ENCODE results near the gene TERB2. TPM values are rescaled to one million over a fixed set of nuclear protein-coding genes. Genes with fewer than 3 reads are reported as not detected.
"Not testable (repeated sequence)": the region's sequence is repeated elsewhere in the genome, so short reads cannot be mapped to it uniquely, and the experiment has no call there.

Gene TERB2
- total RNA-seq, 2 experiments from 2014 or later, result not detected

DNA sequence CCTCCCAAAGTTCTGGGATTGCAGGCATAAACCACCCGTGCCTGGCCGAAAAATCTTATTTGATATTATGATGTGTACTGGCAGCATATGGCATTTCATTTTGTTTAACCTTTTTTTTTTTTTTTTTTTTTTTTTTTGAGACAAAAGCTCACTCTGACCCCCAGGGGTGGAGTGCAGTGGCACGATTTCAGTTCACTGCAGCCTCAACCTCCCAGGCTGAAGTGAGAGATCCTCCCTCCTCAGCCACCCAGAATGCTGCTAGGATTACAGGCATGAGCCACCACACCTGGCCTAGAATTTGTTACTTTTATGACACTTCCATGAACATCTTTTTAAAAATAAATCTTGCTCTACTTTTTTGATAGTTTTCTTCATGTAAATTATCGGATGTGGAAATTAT, 12.0 kb downstream of the TERB2 start:
- Histone ChIP-seq H3K4me3 (ENCODE audit: low read length) (no peak overlapping the region), H3K27me3 (ENCODE audit: control insufficient read depth in 1 of 2, insufficient read depth in 2 of 2, low read length in 2 of 2) (no peaks in the 10 kb centered on the region), H3K9me3 (ENCODE audit: control insufficient read depth in 1 of 2, insufficient read depth in 1 of 2, low read length in 2 of 2) (no peaks in the 10 kb centered on the region), H3K36me3 (ENCODE audit: insufficient read depth, low read length) (no peaks in the 10 kb centered on the region), H3K4me1 (ENCODE audit: insufficient read depth, low read length) (no peaks in the 10 kb centered on the region), H3K27ac (ENCODE audit: low read depth in 1 of 2, low read length in 2 of 2) (no peak overlapping the region)
- H3K36me3 Mint-ChIP-seq (ENCODE audit: low read depth), result no peaks in the 10 kb centered on the region
- H3K27ac Mint-ChIP-seq, result no peak overlapping the region
- no peaks in the 10 kb centered on the region for H3K4me1 Mint-ChIP-seq (ENCODE audit: low read depth)
- ATAC-seq (ENCODE audit: poor library complexity) (no peak), DNase-seq (no peak)
- no peak overlapping the region for H3K4me3 Mint-ChIP-seq
- H3K9me3 Mint-ChIP-seq, result no peaks in the 10 kb centered on the region
- peaks cover 7% of the 10 kb centered on the region for H3K27me3 Mint-ChIP-seq
- TF ChIP-seq, protein P1, sequence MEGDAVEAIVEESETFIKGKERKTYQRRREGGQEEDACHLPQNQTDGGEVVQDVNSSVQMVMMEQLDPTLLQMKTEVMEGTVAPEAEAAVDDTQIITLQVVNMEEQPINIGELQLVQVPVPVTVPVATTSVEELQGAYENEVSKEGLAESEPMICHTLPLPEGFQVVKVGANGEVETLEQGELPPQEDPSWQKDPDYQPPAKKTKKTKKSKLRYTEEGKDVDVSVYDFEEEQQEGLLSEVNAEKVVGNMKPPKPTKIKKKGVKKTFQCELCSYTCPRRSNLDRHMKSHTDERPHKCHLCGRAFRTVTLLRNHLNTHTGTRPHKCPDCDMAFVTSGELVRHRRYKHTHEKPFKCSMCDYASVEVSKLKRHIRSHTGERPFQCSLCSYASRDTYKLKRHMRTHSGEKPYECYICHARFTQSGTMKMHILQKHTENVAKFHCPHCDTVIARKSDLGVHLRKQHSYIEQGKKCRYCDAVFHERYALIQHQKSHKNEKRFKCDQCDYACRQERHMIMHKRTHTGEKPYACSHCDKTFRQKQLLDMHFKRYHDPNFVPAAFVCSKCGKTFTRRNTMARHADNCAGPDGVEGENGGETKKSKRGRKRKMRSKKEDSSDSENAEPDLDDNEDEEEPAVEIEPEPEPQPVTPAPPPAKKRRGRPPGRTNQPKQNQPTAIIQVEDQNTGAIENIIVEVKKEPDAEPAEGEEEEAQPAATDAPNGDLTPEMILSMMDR (IDR thresholded peaks at IDR 0.05), result no peak
- ChIA-PET POLR2A (interaction anchor here (0.6 kb wide), 1 partner anchor 194 kb away, joined by 3 read pairs; no protein-coding TSS in a partner anchor), CTCF (interaction anchor here (0.7 kb wide), 1 partner anchor 775 kb away, joined by 3 read pairs; no protein-coding TSS in a partner anchor)
- intact Hi-C loops (cut with DNase I, micrococcal nuclease), result loop anchor here in 1 of 2 experiments (1.0 kb wide), 1 partner anchor 69 kb away; no protein-coding TSS in a partner anchor

DNA sequence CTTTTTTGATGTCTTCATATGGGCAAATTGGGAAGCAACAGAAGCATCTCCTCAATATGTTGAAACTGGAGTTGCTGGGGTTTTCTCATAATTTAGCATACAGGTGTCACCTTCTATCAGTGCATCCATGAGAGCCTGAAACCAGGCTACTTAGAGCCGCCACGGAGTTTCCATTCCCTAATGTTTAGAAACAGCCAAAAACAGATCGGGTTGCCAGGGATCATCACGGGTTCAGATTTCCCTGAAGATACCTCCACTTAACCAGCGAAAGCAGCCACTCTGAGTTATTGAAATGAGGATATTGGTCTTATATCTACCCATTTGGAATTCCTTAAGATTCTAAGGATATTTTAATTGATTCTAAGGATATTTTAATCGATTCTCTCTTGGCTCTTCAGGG, 14.5 kb downstream of the TERB2 start:
- no peak overlapping the region for H3K4me3 Mint-ChIP-seq
- ChIA-PET CTCF (no interaction called here), POLR2A (no interaction called here)
- no peak overlapping the region for H3K4me3 ChIP-seq (ENCODE audit: low read length)
- H3K36me3 Mint-ChIP-seq (ENCODE audit: low read depth), result no peaks in the 10 kb centered on the region
- H3K4me1 ChIP-seq (ENCODE audit: insufficient read depth, low read length), result no peaks in the 10 kb centered on the region
- H3K9me3 ChIP-seq (ENCODE audit: control insufficient read depth in 1 of 2, insufficient read depth in 1 of 2, low read length in 2 of 2), result no peaks in the 10 kb centered on the region
- TF ChIP-seq, protein P1 (IDR thresholded peaks at IDR 0.05), result no peak
- ATAC-seq (ENCODE audit: poor library complexity) (no peak), DNase-seq (no peak)
- no peaks in the 10 kb centered on the region for H3K36me3 ChIP-seq (ENCODE audit: insufficient read depth, low read length)
- H3K9me3 Mint-ChIP-seq, result no peaks in the 10 kb centered on the region
- no peaks in the 10 kb centered on the region for H3K27me3 ChIP-seq (ENCODE audit: control insufficient read depth in 1 of 2, insufficient read depth in 2 of 2, low read length in 2 of 2)
- H3K27ac ChIP-seq (ENCODE audit: low read depth in 1 of 2, low read length in 2 of 2), result no peak overlapping the region
- H3K27ac Mint-ChIP-seq, result no peak overlapping the region
- intact Hi-C loops (cut with DNase I, micrococcal nuclease), result no loop called here
- peaks cover 6% of the 10 kb centered on the region for H3K27me3 Mint-ChIP-seq
- H3K4me1 Mint-ChIP-seq (ENCODE audit: low read depth), result no peaks in the 10 kb centered on the region

DNA sequence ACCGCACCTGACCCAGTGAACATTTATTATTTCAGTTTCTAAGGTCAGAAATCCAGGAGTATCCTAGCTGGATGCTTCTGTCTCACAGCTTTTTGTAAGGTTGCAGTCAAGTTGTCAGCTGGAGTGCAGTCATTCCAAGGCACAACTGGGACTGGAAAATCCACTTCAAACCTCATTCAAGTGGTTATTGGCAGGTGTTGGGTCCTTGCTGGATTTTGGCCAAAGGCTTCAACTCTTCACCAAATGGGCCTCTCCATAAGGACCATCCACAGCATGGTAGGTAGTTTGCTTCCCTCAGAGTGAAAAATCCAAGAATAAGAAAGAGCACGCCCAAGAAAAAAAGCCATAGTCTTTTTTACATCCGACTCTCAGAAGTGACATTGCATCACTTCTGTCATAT, 19.7 kb downstream of the TERB2 start:
- H3K4me3 ChIP-seq (ENCODE audit: low read length); H3K27ac Mint-ChIP-seq; H3K36me3 ChIP-seq (ENCODE audit: insufficient read depth, low read length); H3K27me3 ChIP-seq (ENCODE audit: control insufficient read depth in 1 of 2, insufficient read depth in 2 of 2, low read length in 2 of 2); H3K27me3 Mint-ChIP-seq; H3K4me1 Mint-ChIP-seq (ENCODE audit: low read depth); H3K9me3 ChIP-seq (ENCODE audit: control insufficient read depth in 1 of 2, insufficient read depth in 1 of 2, low read length in 2 of 2); H3K36me3 Mint-ChIP-seq (ENCODE audit: low read depth); CTCF ChIA-PET; DNase-seq; H3K9me3 Mint-ChIP-seq; H3K4me3 Mint-ChIP-seq; ATAC-seq (ENCODE audit: poor library complexity); H3K4me1 ChIP-seq (ENCODE audit: insufficient read depth, low read length); H3K27ac ChIP-seq (ENCODE audit: low read depth in 1 of 2, low read length in 2 of 2); POLR2A ChIA-PET: not testable (repeated sequence)
- intact Hi-C loops (cut with DNase I, micrococcal nuclease), result loop anchor here in 1 of 2 experiments (2.0 kb wide), 1 partner anchor 65 kb away; no protein-coding TSS in a partner anchor

DNA sequence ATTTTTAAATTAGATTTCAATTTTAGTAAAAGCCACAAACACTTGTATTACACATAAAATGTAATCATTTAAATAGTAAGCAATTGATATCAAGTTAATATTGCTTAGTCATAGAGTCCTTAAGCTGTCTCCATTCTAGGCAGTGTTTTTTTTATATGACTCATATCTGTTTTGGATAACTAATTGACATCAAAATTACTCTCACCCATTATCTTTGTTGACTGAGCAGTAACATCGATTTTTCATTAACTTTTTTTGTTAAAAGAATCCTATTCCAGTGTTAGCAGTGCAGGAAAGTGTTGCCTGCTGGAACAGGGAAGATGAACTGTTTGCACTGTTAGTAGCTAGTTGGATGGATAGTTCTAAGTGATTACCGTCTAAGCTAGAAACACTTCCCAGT, 21.3 kb downstream of the TERB2 start:
- intact Hi-C loops (cut with DNase I, micrococcal nuclease), result loop anchor here in 1 of 2 experiments (2.0 kb wide), 1 partner anchor 67 kb away; no protein-coding TSS in a partner anchor
- H3K4me3 ChIP-seq (ENCODE audit: low read length); H3K27me3 ChIP-seq (ENCODE audit: control insufficient read depth in 1 of 2, insufficient read depth in 2 of 2, low read length in 2 of 2); POLR2A ChIA-PET; H3K4me1 ChIP-seq (ENCODE audit: insufficient read depth, low read length); H3K36me3 ChIP-seq (ENCODE audit: insufficient read depth, low read length); H3K4me1 Mint-ChIP-seq (ENCODE audit: low read depth); H3K27ac ChIP-seq (ENCODE audit: low read depth in 1 of 2, low read length in 2 of 2); ATAC-seq (ENCODE audit: poor library complexity); H3K27ac Mint-ChIP-seq; H3K4me3 Mint-ChIP-seq; H3K9me3 ChIP-seq (ENCODE audit: control insufficient read depth in 1 of 2, insufficient read depth in 1 of 2, low read length in 2 of 2); DNase-seq; CTCF ChIA-PET; H3K36me3 Mint-ChIP-seq (ENCODE audit: low read depth); H3K27me3 Mint-ChIP-seq; H3K9me3 Mint-ChIP-seq: not testable (repeated sequence)

DNA sequence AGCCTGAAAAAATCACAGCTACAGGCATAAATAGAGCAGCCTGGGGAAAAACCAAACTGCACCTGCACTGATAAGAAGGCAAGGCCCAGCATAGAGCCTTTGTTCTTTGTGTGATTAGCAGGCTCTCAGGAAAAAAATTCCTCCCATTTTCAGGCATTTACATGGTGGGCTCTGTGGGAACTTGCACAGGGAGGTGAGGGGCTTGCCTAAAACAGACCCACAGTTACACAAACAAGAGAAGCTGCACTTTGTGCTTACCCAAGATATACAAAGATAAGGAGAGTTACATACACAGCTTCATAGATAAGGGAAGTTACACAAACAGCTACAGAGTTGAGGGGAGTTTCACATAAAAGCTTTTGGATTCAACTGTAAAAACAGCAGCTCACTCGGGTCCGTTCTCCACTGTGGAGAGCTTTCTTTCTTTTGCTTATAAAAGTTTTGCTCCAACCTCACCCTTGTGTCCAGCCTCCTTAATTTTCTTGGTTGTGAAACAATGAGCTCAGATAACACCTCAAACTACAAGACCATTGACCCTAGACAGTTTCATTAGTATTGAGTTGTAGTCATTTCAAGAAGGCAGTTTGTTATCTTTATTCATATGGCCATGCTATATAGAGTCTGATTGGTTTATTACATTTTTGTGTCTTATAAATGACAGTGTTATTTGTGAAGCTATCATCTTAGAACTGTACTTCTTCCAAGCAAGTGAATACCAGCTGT, 23.3 kb downstream of the TERB2 start:
- H3K4me3 ChIP-seq (ENCODE audit: low read length); DNase-seq; intact Hi-C loops (cut with DNase I, micrococcal nuclease); H3K36me3 ChIP-seq (ENCODE audit: insufficient read depth, low read length); ATAC-seq (ENCODE audit: poor library complexity); H3K4me1 Mint-ChIP-seq (ENCODE audit: low read depth); H3K9me3 Mint-ChIP-seq; POLR2A ChIA-PET; H3K9me3 ChIP-seq (ENCODE audit: control insufficient read depth in 1 of 2, insufficient read depth in 1 of 2, low read length in 2 of 2); H3K27me3 ChIP-seq (ENCODE audit: control insufficient read depth in 1 of 2, insufficient read depth in 2 of 2, low read length in 2 of 2); H3K4me1 ChIP-seq (ENCODE audit: insufficient read depth, low read length); H3K27ac Mint-ChIP-seq; H3K36me3 Mint-ChIP-seq (ENCODE audit: low read depth); H3K27ac ChIP-seq (ENCODE audit: low read depth in 1 of 2, low read length in 2 of 2); H3K4me3 Mint-ChIP-seq; CTCF ChIA-PET: not testable (repeated sequence)
- H3K27me3 Mint-ChIP-seq, result peaks cover 10% of the 10 kb centered on the region

DNA sequence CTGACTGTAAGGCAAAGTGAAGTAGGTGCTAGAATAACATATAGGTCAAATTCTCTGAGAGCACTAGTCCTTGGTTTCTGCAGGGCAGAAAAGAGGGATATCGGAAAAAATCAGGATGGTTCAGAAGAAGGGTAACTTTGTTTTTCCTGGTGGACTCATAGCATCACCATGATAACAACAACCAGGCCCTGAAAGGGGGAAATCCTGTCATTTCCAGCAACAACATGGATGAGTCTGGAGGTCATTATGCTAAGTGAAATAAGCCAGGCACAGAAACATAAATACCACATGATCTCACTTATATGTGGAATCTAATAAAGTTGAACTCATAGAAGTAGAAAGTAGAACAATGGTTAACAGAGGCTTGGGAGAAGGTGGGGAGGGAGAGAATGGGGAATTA, 27.7 kb downstream of the TERB2 start:
- H3K9me3 Mint-ChIP-seq; H3K36me3 ChIP-seq (ENCODE audit: insufficient read depth, low read length); H3K27me3 ChIP-seq (ENCODE audit: control insufficient read depth in 1 of 2, insufficient read depth in 2 of 2, low read length in 2 of 2); intact Hi-C loops (cut with DNase I, micrococcal nuclease); ATAC-seq (ENCODE audit: poor library complexity); H3K4me1 Mint-ChIP-seq (ENCODE audit: low read depth); H3K9me3 ChIP-seq (ENCODE audit: control insufficient read depth in 1 of 2, insufficient read depth in 1 of 2, low read length in 2 of 2); POLR2A ChIA-PET; H3K36me3 Mint-ChIP-seq (ENCODE audit: low read depth); H3K4me3 Mint-ChIP-seq; DNase-seq; CTCF ChIA-PET; H3K4me3 ChIP-seq (ENCODE audit: low read length); H3K4me1 ChIP-seq (ENCODE audit: insufficient read depth, low read length); H3K27ac Mint-ChIP-seq; H3K27ac ChIP-seq (ENCODE audit: low read depth in 1 of 2, low read length in 2 of 2): not testable (repeated sequence)
- peaks cover 20% of the 10 kb centered on the region for H3K27me3 Mint-ChIP-seq

Data from CD4-positive, alpha-beta T cell (primary cell).